HG03432 (cell line): Measurements from ENCODE around the gene OR51G2.

Experiments used
- ATAC-seq: cut with Tn5 transposase; IDR thresholded peaks from one replicate; pipeline ENCODE4 v1.9.1; 2021; ENCODE audit warnings: mild to moderate bottlenecking, moderate library complexity; ENCODE audit not compliant: unreplicated experiment

Gene OR51G2

DNA sequence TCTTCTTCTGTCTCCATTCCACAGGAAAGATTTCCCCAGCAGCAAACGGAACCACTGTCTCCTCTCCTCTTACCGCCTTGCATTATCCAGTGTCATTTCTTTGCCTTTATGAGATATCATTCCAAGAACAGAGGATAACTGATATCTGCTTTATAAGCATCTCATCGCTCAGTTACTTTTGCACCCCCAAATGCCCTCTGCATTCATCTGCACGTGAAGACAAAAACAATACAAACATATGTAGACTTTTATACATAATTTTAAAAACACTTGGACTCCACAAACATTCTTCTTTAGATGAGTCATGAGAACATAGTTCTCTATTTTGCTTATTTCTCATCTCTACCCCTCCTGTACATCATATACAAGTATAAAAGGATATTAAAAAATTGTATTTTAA, 38.0 kb downstream of the OR51G2 start:
- ATAC-seq: no peak

DNA sequence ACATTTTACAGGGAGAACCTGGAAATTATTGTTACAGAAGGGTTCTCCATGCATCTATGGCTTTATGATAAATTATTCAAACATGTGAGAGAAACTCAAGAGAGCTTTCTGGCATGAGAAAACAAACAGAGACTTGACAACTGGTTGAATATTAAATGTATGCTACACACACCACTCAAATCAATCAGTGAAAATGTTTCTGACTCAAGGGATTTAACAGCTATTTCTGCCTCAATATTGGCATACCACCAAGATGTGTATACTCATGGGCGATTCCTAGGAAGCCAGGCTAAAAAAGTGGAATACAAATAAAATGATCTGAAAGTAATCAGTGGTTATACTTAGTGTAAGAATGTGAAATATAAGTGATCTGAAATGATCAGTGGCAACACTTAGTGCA, 53.3 kb downstream of the OR51G2 start:
- ATAC-seq: no peak

DNA sequence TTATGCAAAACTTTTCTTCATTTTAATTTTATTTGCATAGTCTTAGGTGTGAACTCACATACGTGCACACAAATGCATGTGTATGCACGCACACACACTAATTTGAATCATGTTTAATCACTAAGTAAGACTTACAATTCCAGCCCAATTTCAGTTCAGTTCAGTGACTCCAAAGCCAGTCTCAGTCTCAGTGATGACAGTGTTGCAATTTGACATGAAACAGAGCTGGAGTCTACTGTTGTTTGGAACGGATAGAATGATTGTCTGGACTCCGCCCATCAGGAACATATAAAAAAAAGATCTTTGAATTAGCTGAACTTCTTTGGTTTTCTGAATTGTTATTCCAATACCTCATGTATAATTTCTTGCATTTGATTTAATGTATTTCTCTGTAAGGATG, 55.3 kb downstream of the OR51G2 start:
- no peak for ATAC-seq
